GM18909 (cell line): ENCODE data around the gene TMED5.
A peak's percentile ranks its signal among the peaks of the same experiment; 100 is the strongest.
"Not testable (repeated sequence)": the region's sequence is repeated elsewhere in the genome, so short reads cannot be mapped to it uniquely, and the experiment has no call there.

Experiments used
- ATAC-seq: cut with Tn5 transposase; IDR thresholded peaks from one replicate; pipeline ENCODE4 v1.9.1; 2021; ENCODE audit warnings: mild to moderate bottlenecking; ENCODE audit not compliant: unreplicated experiment, poor library complexity

TMED5 gene

GRCh38 chr1:93179886-93180722 is at the start of gene TMED5:
Gene TMED5 (minus strand): TSS chr1:93180413. CDS start chr1:93180242, 171 bp downstream.
- peak; percentile 87 for ATAC-seq

- ATAC-seq = no peak
Measured at GRCh38 chr1:93223023-93223675, 42.9 kb upstream of the TMED5 start.

GRCh38 chr1:93221913-93222312 is 41.7 kb upstream of the TMED5 start:
- no peak for ATAC-seq

GRCh38 chr1:93220716-93221115 is 40.5 kb upstream of the TMED5 start:
- not testable (repeated sequence) for ATAC-seq

- peak; percentile 74 for ATAC-seq
Measured at GRCh38 chr1:93219443-93219842, 39.2 kb upstream of the TMED5 start.

GRCh38 chr1:93215322-93215721 is 35.1 kb upstream of the TMED5 start:
- ATAC-seq = no peak

- ATAC-seq = no peak
Measured at GRCh38 chr1:93207211-93207610, 27.0 kb upstream of the TMED5 start.

GRCh38 chr1:93206567-93206954 is 26.3 kb upstream of the TMED5 start:
- no peak for ATAC-seq

GRCh38 chr1:93205892-93206566 is 25.8 kb upstream of the TMED5 start:
- no peak for ATAC-seq

- ATAC-seq = no peak
Measured at GRCh38 chr1:93200714-93201113, 20.5 kb upstream of the TMED5 start.

- ATAC-seq = no peak
Measured at GRCh38 chr1:93200086-93200620, 19.9 kb upstream of the TMED5 start.

GRCh38 chr1:93199150-93199549 is 18.9 kb upstream of the TMED5 start:
- ATAC-seq = no peak

GRCh38 chr1:93196591-93196990 is 16.4 kb upstream of the TMED5 start:
- ATAC-seq = no peak

GRCh38 chr1:93194231-93194990 is 14.2 kb upstream of the TMED5 start:
- no peak for ATAC-seq

- no peak for ATAC-seq
Measured at GRCh38 chr1:93190432-93190831, 10.2 kb upstream of the TMED5 start.

GRCh38 chr1:93186667-93187066 is 6.5 kb upstream of the TMED5 start:
- ATAC-seq = no peak

- peak; percentile 12 for ATAC-seq
Measured at GRCh38 chr1:93180723-93181613, 755 bp upstream of the TMED5 start, which contains the start of gene CCDC18. Gene CCDC18 (plus strand): TSS chr1:93180724. CDS start chr1:93183362, 2,638 bp downstream.

- no peak for ATAC-seq
Measured at GRCh38 chr1:93178418-93178817, 1.8 kb downstream of the TMED5 start.

GRCh38 chr1:93177991-93178390 is 2.2 kb downstream of the TMED5 start:
- no peak for ATAC-seq
